ENCODE measurements around the gene SLC25A19. TPM values are rescaled to one million over a fixed set of nuclear protein-coding genes. Genes with fewer than 3 reads are reported as not detected.
A peak's percentile ranks its signal among the peaks of the same experiment; 100 is the strongest.
"Not testable (repeated sequence)": the region's sequence is repeated elsewhere in the genome, so short reads cannot be mapped to it uniquely, and the experiment has no call there.

SLC25A19 gene
- total RNA-seq, 1 donor from 2014 or later = 17.8 TPM

DNA sequence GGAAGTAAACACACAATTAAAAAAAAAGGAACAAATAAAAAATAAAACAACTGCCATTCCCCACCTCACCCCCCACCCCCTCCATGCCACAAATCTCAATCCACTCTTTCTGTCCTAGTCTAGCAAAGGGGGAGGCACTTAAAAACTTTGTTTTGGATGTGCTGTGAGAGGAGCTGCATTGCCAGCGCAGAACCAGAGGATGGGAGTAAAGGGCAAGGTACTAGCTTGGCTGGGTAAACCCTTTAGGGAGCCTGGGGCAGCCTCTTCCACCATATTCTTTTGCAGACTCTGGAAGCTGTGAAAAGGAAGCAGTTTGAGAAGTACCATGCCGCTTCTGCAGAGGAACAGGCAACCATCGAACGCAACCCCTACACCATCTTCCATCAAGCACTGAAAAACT lies 26.2 kb downstream of the SLC25A19 start:
- peak overlapping the region; percentile 99 for H3K4me3 Mint-ChIP-seq
- no peaks in the 10 kb centered on the region for H3K9me3 Mint-ChIP-seq
- H3K4me1 Mint-ChIP-seq (ENCODE audit: unreplicated experiment) = peaks cover 15% of the 10 kb centered on the region
- H3K27ac Mint-ChIP-seq = peak overlapping the region; percentile 99
- DNase-seq (ENCODE audit: extremely low spot score, unreplicated experiment) = no peak
- peaks cover 6% of the 10 kb centered on the region for H3K36me3 Mint-ChIP-seq
- H3K27me3 Mint-ChIP-seq = no peaks in the 10 kb centered on the region
- TF ChIP-seq, protein P1, sequence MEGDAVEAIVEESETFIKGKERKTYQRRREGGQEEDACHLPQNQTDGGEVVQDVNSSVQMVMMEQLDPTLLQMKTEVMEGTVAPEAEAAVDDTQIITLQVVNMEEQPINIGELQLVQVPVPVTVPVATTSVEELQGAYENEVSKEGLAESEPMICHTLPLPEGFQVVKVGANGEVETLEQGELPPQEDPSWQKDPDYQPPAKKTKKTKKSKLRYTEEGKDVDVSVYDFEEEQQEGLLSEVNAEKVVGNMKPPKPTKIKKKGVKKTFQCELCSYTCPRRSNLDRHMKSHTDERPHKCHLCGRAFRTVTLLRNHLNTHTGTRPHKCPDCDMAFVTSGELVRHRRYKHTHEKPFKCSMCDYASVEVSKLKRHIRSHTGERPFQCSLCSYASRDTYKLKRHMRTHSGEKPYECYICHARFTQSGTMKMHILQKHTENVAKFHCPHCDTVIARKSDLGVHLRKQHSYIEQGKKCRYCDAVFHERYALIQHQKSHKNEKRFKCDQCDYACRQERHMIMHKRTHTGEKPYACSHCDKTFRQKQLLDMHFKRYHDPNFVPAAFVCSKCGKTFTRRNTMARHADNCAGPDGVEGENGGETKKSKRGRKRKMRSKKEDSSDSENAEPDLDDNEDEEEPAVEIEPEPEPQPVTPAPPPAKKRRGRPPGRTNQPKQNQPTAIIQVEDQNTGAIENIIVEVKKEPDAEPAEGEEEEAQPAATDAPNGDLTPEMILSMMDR (conservative IDR thresholded peaks at IDR 0.05) = no peak

GRCh38 chr17:75262112-75262606 lies 27.1 kb downstream of the SLC25A19 start:
- TF ChIP-seq, protein P1 (conservative IDR thresholded peaks at IDR 0.05) = no peak
- no peaks in the 10 kb centered on the region for H3K27me3 Mint-ChIP-seq
- H3K27ac Mint-ChIP-seq = peak overlapping the region; percentile 99
- peak overlapping the region; percentile 99 for H3K4me3 Mint-ChIP-seq
- DNase-seq (ENCODE audit: extremely low spot score, unreplicated experiment) = no peak
- no peaks in the 10 kb centered on the region for H3K9me3 Mint-ChIP-seq
- peaks cover 16% of the 10 kb centered on the region for H3K4me1 Mint-ChIP-seq (ENCODE audit: unreplicated experiment)
- H3K36me3 Mint-ChIP-seq = peaks cover 6% of the 10 kb centered on the region

GRCh38 chr17:75261336-75262111 lies 27.7 kb downstream of the SLC25A19 start, which contains the start of the genes GGA3 and MRPS7:
TSS of gene GGA3 (minus strand) at chr17:75261606. CDS start at chr17:75261587, 19 bp downstream.
TSS of gene MRPS7 (plus strand) at chr17:75261879. CDS start at chr17:75261901, 22 bp downstream.
- Mint-ChIP-seq H3K4me3 (peak within 1 kb of the TSS; percentile 99), H3K27me3 (no peaks in the 10 kb centered on the region), H3K4me1 (ENCODE audit: unreplicated experiment) (peaks cover 19% of the 10 kb centered on the region), H3K36me3 (peaks cover 6% of the 10 kb centered on the region), H3K27ac (peak within 1 kb of the TSS; percentile 99), H3K9me3 (no peaks in the 10 kb centered on the region)
- TF ChIP-seq, protein P1 (conservative IDR thresholded peaks at IDR 0.05) = no peak
- peak; percentile 96 for DNase-seq (ENCODE audit: extremely low spot score, unreplicated experiment)

DNA sequence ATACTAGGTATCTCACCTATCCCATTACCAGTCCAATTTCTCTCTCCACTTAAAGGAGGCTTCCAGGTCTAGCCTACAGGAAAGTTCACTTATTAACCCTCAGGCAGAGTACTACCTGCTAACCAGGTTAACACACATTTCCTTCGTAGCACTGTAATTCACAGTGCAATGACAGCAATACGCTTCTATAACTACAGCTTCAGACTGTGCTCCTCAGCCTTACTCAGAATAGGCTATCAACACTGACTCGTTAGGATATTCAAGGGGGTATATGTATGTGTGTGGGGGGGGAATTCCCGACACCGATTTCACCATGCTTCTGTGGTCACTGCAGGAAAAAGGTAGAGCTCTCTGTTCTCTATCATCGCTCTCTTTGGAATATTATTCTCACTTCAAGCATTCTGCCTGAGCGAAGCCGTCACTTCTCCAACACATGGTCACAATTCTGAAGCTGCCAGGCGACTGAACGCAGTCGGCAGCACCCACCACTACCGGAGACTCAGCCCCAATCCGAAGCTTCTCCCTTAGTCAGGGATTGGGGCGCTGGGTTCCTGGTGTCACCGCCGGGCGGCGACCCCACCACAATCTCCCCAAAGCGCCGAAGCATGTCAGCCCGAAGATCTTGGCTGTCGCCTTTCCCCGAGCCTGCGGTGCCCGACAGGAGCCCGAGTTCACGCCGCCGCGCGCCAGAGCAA lies 28.4 kb downstream of the SLC25A19 start:
- TF ChIP-seq, protein P1 (conservative IDR thresholded peaks at IDR 0.05) = no peak
- Mint-ChIP-seq H3K27me3 (no peaks in the 10 kb centered on the region), H3K4me1 (ENCODE audit: unreplicated experiment) (peaks cover 26% of the 10 kb centered on the region), H3K9me3 (no peaks in the 10 kb centered on the region), H3K4me3 (peak overlapping the region; percentile 99), H3K27ac (peak overlapping the region; percentile 99), H3K36me3 (peaks cover 6% of the 10 kb centered on the region)
- no peak for DNase-seq (ENCODE audit: extremely low spot score, unreplicated experiment)

DNA sequence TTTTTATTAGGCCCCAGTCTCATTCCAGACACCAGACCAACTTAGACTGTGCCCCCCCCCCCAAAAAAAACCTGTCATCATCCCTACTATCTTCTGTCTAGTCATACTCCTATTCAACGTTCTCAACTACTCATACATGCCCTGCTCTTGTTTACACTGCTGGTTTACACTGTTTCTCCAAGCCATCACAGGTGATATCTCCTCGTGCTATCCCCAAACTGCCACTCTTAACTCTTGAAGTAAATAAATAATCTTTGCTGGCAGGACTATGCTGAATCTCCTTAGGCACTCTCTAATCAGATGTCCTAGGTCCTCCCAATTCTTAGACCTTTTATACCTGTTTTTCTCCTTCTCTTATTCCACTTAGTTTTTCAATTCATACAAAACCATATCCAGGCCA lies 32.0 kb downstream of the SLC25A19 start:
- H3K27me3 Mint-ChIP-seq; H3K27ac Mint-ChIP-seq; H3K36me3 Mint-ChIP-seq; DNase-seq (ENCODE audit: extremely low spot score, unreplicated experiment); H3K4me3 Mint-ChIP-seq; H3K9me3 Mint-ChIP-seq: not testable (repeated sequence)
- peaks cover 24% of the 10 kb centered on the region for H3K4me1 Mint-ChIP-seq (ENCODE audit: unreplicated experiment)

DNA sequence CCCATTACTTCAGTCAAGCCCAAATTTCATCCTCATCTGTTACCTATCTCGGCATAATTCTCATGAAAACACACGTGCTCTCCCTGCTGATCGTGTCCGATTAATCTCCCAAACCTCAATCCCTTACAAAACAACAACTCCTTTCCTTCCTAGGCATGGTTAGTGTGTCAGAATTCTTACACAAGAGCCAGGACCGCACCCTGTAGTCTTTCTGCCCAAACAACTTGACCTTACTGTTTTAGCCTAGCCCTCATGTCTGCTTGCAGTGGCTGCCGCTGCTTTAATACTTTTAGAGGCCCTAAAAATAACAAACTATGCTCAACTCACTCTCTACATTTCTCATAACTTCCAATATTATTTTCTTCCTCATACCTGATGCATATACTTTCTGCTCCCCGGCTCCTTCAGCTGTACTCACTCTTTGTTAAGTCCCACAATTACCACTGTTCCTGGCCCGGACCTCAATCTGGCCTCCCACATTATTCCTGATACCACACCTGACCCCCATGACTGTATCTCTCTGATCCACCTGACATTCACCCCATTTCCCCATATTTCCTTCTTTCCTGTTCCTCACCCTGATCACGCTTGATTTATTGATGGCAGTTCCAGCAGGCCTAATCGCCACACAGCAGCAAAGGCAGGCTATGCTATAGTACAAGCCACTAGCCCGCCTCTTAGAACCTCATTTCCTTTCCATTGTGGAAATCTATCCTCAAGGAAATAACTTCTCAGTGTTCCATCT lies 33.1 kb downstream of the SLC25A19 start:
- Mint-ChIP-seq H3K27ac (peak overlapping the region; percentile 60), H3K4me1 (ENCODE audit: unreplicated experiment) (peaks cover 22% of the 10 kb centered on the region)
- not testable (repeated sequence) for H3K9me3 Mint-ChIP-seq; DNase-seq (ENCODE audit: extremely low spot score, unreplicated experiment); H3K27me3 Mint-ChIP-seq; H3K4me3 Mint-ChIP-seq; H3K36me3 Mint-ChIP-seq

Measured in type B pancreatic cell (in vitro differentiated cells).